DMS114 treated with DMSO at 0.1 percent for 48 hours (cell line): Measurements from ENCODE around the gene TNFSF11.

Experiments
- DNase-seq: peaks from one replicate; lab custom pipeline; 2025; ENCODE audit not compliant: unreplicated experiment; lab: John Stamatoyannopoulos, UW

TNFSF11 gene

GRCh38 chr13:42574011-42574410 lies at the start of gene TNFSF11:
Gene TNFSF11, plus strand, starts transcription at chr13:42574152. Its CDS starts 152 bp downstream, at chr13:42574304.
- DNase-seq = no peak

GRCh38 chr13:42524487-42525034 lies 49.4 kb upstream of the TNFSF11 start:
- DNase-seq = no peak

- DNase-seq = no peak
These were observed 48.9 kb upstream of the TNFSF11 start for GRCh38 chr13:42525035-42525504.

GRCh38 chr13:42526276-42526675 lies 47.7 kb upstream of the TNFSF11 start:
- DNase-seq = no peak

GRCh38 chr13:42526804-42527203 lies 47.1 kb upstream of the TNFSF11 start:
- DNase-seq = no peak

GRCh38 chr13:42532561-42533335 lies 41.2 kb upstream of the TNFSF11 start:
- no peak for DNase-seq

- DNase-seq = no peak
These were observed 40.7 kb upstream of the TNFSF11 start for GRCh38 chr13:42533336-42533591.

- DNase-seq = no peak
These were observed 39.2 kb upstream of the TNFSF11 start for GRCh38 chr13:42534785-42535184.

- no peak for DNase-seq
These were observed 35.0 kb upstream of the TNFSF11 start for GRCh38 chr13:42538996-42539395.

- DNase-seq = no peak
These were observed 34.3 kb upstream of the TNFSF11 start for GRCh38 chr13:42539670-42540069.

- no peak for DNase-seq
These were observed 30.6 kb upstream of the TNFSF11 start for GRCh38 chr13:42543215-42543797.

- no peak for DNase-seq
These were observed 29.6 kb upstream of the TNFSF11 start for GRCh38 chr13:42544246-42544926.

GRCh38 chr13:42545842-42546241 lies 28.1 kb upstream of the TNFSF11 start:
- DNase-seq = no peak

- no peak for DNase-seq
These were observed 26.3 kb upstream of the TNFSF11 start for GRCh38 chr13:42547612-42548011.

- DNase-seq = no peak
These were observed 25.0 kb upstream of the TNFSF11 start for GRCh38 chr13:42548731-42549551.

GRCh38 chr13:42549552-42549936 lies 24.4 kb upstream of the TNFSF11 start:
- no peak for DNase-seq

GRCh38 chr13:42551611-42552010 lies 22.3 kb upstream of the TNFSF11 start:
- DNase-seq = no peak

- DNase-seq = no peak
These were observed 20.6 kb upstream of the TNFSF11 start for GRCh38 chr13:42553098-42554046.

- no peak for DNase-seq
These were observed 14.9 kb upstream of the TNFSF11 start for GRCh38 chr13:42559057-42559456.
